Measurements from ENCODE around the gene SERPINE3. TPM values are rescaled to one million over a fixed set of nuclear protein-coding genes. Genes with fewer than 3 reads are reported as not detected.
A peak's percentile ranks its signal among the peaks of the same experiment; 100 is the strongest.

The SERPINE3 gene
- total RNA-seq, 2 donors from 2014 or later: not detected

GRCh38 chr13:51321836-51322235, 17.7 kb upstream of the SERPINE3 start:
- Mint-ChIP-seq H3K27ac (no peak overlapping the region), H3K27me3 (no peaks in the 10 kb centered on the region), H3K4me3 (no peak overlapping the region), H3K36me3 (ENCODE audit: low read depth) (no peaks in the 10 kb centered on the region), H3K4me1 (no peaks in the 10 kb centered on the region), H3K9me3 (no peaks in the 10 kb centered on the region)
- ATAC-seq (replicated peaks): no peak

- no peaks in the 10 kb centered on the region for H3K36me3 Mint-ChIP-seq (ENCODE audit: low read depth)
These were observed 16.7 kb upstream of the SERPINE3 start for GRCh38 chr13:51322826-51323225.

GRCh38 chr13:51323824-51324511, 15.5 kb upstream of the SERPINE3 start:
- ATAC-seq (replicated peaks): no peak
- Mint-ChIP-seq H3K27ac (no peak overlapping the region), H3K4me1 (no peaks in the 10 kb centered on the region), H3K27me3 (no peaks in the 10 kb centered on the region), H3K36me3 (ENCODE audit: low read depth) (no peaks in the 10 kb centered on the region), H3K4me3 (no peak overlapping the region), H3K9me3 (no peaks in the 10 kb centered on the region)

More at GRCh38 chr13:51322826-51323225, 16.7 kb upstream of the SERPINE3 start:
- Mint-ChIP-seq H3K27me3 (no peaks in the 10 kb centered on the region), H3K4me3 (no peak overlapping the region), H3K9me3 (no peaks in the 10 kb centered on the region), H3K27ac (no peak overlapping the region), H3K4me1 (no peaks in the 10 kb centered on the region)
- ATAC-seq (replicated peaks): no peak

GRCh38 chr13:51324714-51325420, 14.6 kb upstream of the SERPINE3 start:
- no peaks in the 10 kb centered on the region for H3K9me3 Mint-ChIP-seq
- H3K36me3 Mint-ChIP-seq (ENCODE audit: low read depth): no peaks in the 10 kb centered on the region
- no peak overlapping the region for H3K4me3 Mint-ChIP-seq
- H3K27ac Mint-ChIP-seq: no peak overlapping the region
- no peaks in the 10 kb centered on the region for H3K27me3 Mint-ChIP-seq
- no peak for ATAC-seq (replicated peaks)
- H3K4me1 Mint-ChIP-seq: no peaks in the 10 kb centered on the region

- no peak for ATAC-seq (replicated peaks)
- Mint-ChIP-seq H3K27me3 (peaks cover 1% of the 10 kb centered on the region), H3K9me3 (no peaks in the 10 kb centered on the region), H3K4me1 (peaks cover 3% of the 10 kb centered on the region), H3K36me3 (ENCODE audit: low read depth) (no peaks in the 10 kb centered on the region), H3K27ac (no peak overlapping the region), H3K4me3 (no peak overlapping the region)
These were observed 13.7 kb upstream of the SERPINE3 start for GRCh38 chr13:51325837-51326236.

GRCh38 chr13:51326777-51327176, 12.7 kb upstream of the SERPINE3 start:
- Mint-ChIP-seq H3K4me3 (no peak overlapping the region), H3K4me1 (peaks cover 11% of the 10 kb centered on the region), H3K27me3 (peaks cover 7% of the 10 kb centered on the region), H3K9me3 (no peaks in the 10 kb centered on the region), H3K36me3 (ENCODE audit: low read depth) (no peaks in the 10 kb centered on the region), H3K27ac (no peak overlapping the region)
- ATAC-seq (replicated peaks): peak; percentile 23

- H3K27ac Mint-ChIP-seq: no peak overlapping the region
These were observed 11.5 kb upstream of the SERPINE3 start for GRCh38 chr13:51327961-51328360.

GRCh38 chr13:51328488-51328887, 11.0 kb upstream of the SERPINE3 start:
- Mint-ChIP-seq H3K9me3 (no peaks in the 10 kb centered on the region), H3K27ac (no peak overlapping the region), H3K36me3 (ENCODE audit: low read depth) (no peaks in the 10 kb centered on the region), H3K4me3 (no peak overlapping the region), H3K4me1 (peaks cover 11% of the 10 kb centered on the region), H3K27me3 (peaks cover 7% of the 10 kb centered on the region)
- ATAC-seq (replicated peaks): no peak

More at GRCh38 chr13:51327961-51328360, 11.5 kb upstream of the SERPINE3 start:
- no peak for ATAC-seq (replicated peaks)
- Mint-ChIP-seq H3K9me3 (no peaks in the 10 kb centered on the region), H3K36me3 (ENCODE audit: low read depth) (no peaks in the 10 kb centered on the region), H3K4me1 (peaks cover 11% of the 10 kb centered on the region), H3K4me3 (no peak overlapping the region), H3K27me3 (peaks cover 7% of the 10 kb centered on the region)

- H3K4me1 Mint-ChIP-seq: peaks cover 11% of the 10 kb centered on the region
- H3K27me3 Mint-ChIP-seq: peaks cover 7% of the 10 kb centered on the region
- H3K36me3 Mint-ChIP-seq (ENCODE audit: low read depth): no peaks in the 10 kb centered on the region
- no peak for ATAC-seq (replicated peaks)
- H3K9me3 Mint-ChIP-seq: no peaks in the 10 kb centered on the region
- H3K27ac Mint-ChIP-seq: no peak overlapping the region
- H3K4me3 Mint-ChIP-seq: no peak overlapping the region
These were observed 9.9 kb upstream of the SERPINE3 start for GRCh38 chr13:51329606-51330005.

- Mint-ChIP-seq H3K36me3 (ENCODE audit: low read depth) (no peaks in the 10 kb centered on the region), H3K27ac (peak overlapping the region; percentile 69), H3K4me1 (peaks cover 11% of the 10 kb centered on the region), H3K27me3 (peaks cover 7% of the 10 kb centered on the region), H3K4me3 (peak overlapping the region; percentile 5), H3K9me3 (no peaks in the 10 kb centered on the region)
- ATAC-seq (replicated peaks): peak; percentile 11
These were observed 8.7 kb upstream of the SERPINE3 start for GRCh38 chr13:51330791-51331190.

GRCh38 chr13:51331354-51331861, 8.1 kb upstream of the SERPINE3 start:
- Mint-ChIP-seq H3K4me3 (peak overlapping the region; percentile 5), H3K27ac (peak overlapping the region; percentile 69), H3K4me1 (peaks cover 11% of the 10 kb centered on the region), H3K36me3 (ENCODE audit: low read depth) (no peaks in the 10 kb centered on the region), H3K27me3 (peaks cover 7% of the 10 kb centered on the region), H3K9me3 (no peaks in the 10 kb centered on the region)
- peak; percentile 72 for ATAC-seq (replicated peaks)

- no peak for ATAC-seq (replicated peaks)
- Mint-ChIP-seq H3K4me3 (no peak overlapping the region), H3K27ac (no peak overlapping the region), H3K36me3 (ENCODE audit: low read depth) (no peaks in the 10 kb centered on the region), H3K27me3 (peaks cover 7% of the 10 kb centered on the region), H3K4me1 (peaks cover 11% of the 10 kb centered on the region), H3K9me3 (no peaks in the 10 kb centered on the region)
These were observed 6.7 kb upstream of the SERPINE3 start for GRCh38 chr13:51332566-51333361.

- Mint-ChIP-seq H3K27ac (no peak overlapping the region), H3K4me3 (no peak overlapping the region), H3K27me3 (peaks cover 7% of the 10 kb centered on the region), H3K36me3 (ENCODE audit: low read depth) (no peaks in the 10 kb centered on the region), H3K9me3 (no peaks in the 10 kb centered on the region), H3K4me1 (peaks cover 11% of the 10 kb centered on the region)
- ATAC-seq (replicated peaks): no peak
These were observed 6.1 kb upstream of the SERPINE3 start for GRCh38 chr13:51333421-51333820.

GRCh38 chr13:51333826-51334225, 5.7 kb upstream of the SERPINE3 start:
- H3K9me3 Mint-ChIP-seq: no peaks in the 10 kb centered on the region
- H3K27me3 Mint-ChIP-seq: peaks cover 7% of the 10 kb centered on the region
- no peak for ATAC-seq (replicated peaks)
- no peak overlapping the region for H3K27ac Mint-ChIP-seq
- H3K4me1 Mint-ChIP-seq: peaks cover 11% of the 10 kb centered on the region
- H3K36me3 Mint-ChIP-seq (ENCODE audit: low read depth): no peaks in the 10 kb centered on the region
- no peak overlapping the region for H3K4me3 Mint-ChIP-seq
